Measurements from ENCODE around the gene IL17B.
A peak's percentile ranks its signal among the peaks of the same experiment; 100 is the strongest.

Gene IL17B

GRCh38 chr5:149382517-149383220, 3.6 kb upstream of the IL17B start:
- peak overlapping the region; percentile 95 to 98 for H3K18ac ChIP-seq (ENCODE audit: low read depth in 1 of 2, low read length in 2 of 2)
- no peak for DNase-seq
- peak overlapping the region in 1 of 2 experiments; percentile 88 for H3K14ac ChIP-seq (ENCODE audit: low read length in 2 of 2)
- H3K4me3 ChIP-seq (ENCODE audit: insufficient read depth in 1 of 2, low read depth in 1 of 2, low read length in 2 of 2), result no peak overlapping the region
- H2AK5ac ChIP-seq (ENCODE audit: low read length, severe bottlenecking), result no peak overlapping the region
- peak overlapping the region; percentile 96 to 98 for H3K4ac ChIP-seq (ENCODE audit: low read depth in 1 of 2, low read length in 2 of 2)
- peak overlapping the region; percentile 90 for H2BK120ac ChIP-seq (ENCODE audit: low read depth, low read length)
- no peak overlapping the region for H3K27ac ChIP-seq (ENCODE audit: low read length, poor library complexity, severe bottlenecking)
- H2BK15ac ChIP-seq (ENCODE audit: low read depth, poor library complexity, severe bottlenecking), result peak overlapping the region; percentile 95
- peak overlapping the region in 1 of 2 experiments; percentile 39 for H3K23ac ChIP-seq (ENCODE audit: low read length in 2 of 2)
- H2AFZ ChIP-seq (ENCODE audit: low read depth, low read length), result no peak overlapping the region
- peak overlapping the region; percentile 99 for H2BK12ac ChIP-seq (ENCODE audit: low read length in 2 of 2)
- H3K36me3 ChIP-seq (ENCODE audit: control insufficient read depth in 1 of 2, insufficient read depth in 2 of 2, low read depth in 1 of 2, low read length in 2 of 2), result no peaks in the 10 kb centered on the region
- 80% methylated on average over 7 of the region's 12 CpGs for WGBS
- peak overlapping the region; percentile 86 for H4K8ac ChIP-seq (ENCODE audit: low read length)
- no peak overlapping the region for H2BK5ac ChIP-seq (ENCODE audit: low read depth, low read length, poor library complexity, severe bottlenecking)
- no peaks in the 10 kb centered on the region for H3K9me3 ChIP-seq (ENCODE audit: control insufficient read depth, low read length)
- H4K91ac ChIP-seq (ENCODE audit: low read length), result peak overlapping the region; percentile 98
- H3K9ac ChIP-seq (ENCODE audit: low read length), result no peak overlapping the region
- no peaks in the 10 kb centered on the region for H3K79me1 ChIP-seq (replicated peaks; ENCODE audit: low read length, poor library complexity, severe bottlenecking)
- no peak overlapping the region for H3K4me2 ChIP-seq (ENCODE audit: low read length, poor library complexity, severe bottlenecking)
- peaks cover 13% of the 10 kb centered on the region for H3K4me1 ChIP-seq (ENCODE audit: control insufficient read depth, insufficient read depth, low read depth, low read length)
- H3K27me3 ChIP-seq (ENCODE audit: control insufficient read depth in 1 of 2, insufficient read depth in 1 of 2, low read length in 2 of 2), result peaks cover 0 to 4% of the 10 kb centered on the region in 2 experiments

GRCh38 chr5:149381986-149382338, 2.9 kb upstream of the IL17B start:
- no peaks in the 10 kb centered on the region for H3K9me3 ChIP-seq (ENCODE audit: control insufficient read depth, low read length)
- peak overlapping the region; percentile 95 to 98 for H3K18ac ChIP-seq (ENCODE audit: low read depth in 1 of 2, low read length in 2 of 2)
- no peak overlapping the region for H3K27ac ChIP-seq (ENCODE audit: low read length, poor library complexity, severe bottlenecking)
- DNase-seq, result peak; percentile 80
- no peak overlapping the region for H2AFZ ChIP-seq (ENCODE audit: low read depth, low read length)
- no peak overlapping the region for H3K23ac ChIP-seq (ENCODE audit: low read length in 2 of 2)
- H3K27me3 ChIP-seq (ENCODE audit: control insufficient read depth in 1 of 2, insufficient read depth in 1 of 2, low read length in 2 of 2), result peaks cover 0 to 6% of the 10 kb centered on the region in 2 experiments
- peak overlapping the region in 1 of 2 experiments; percentile 41 for H3K14ac ChIP-seq (ENCODE audit: low read length in 2 of 2)
- peak overlapping the region; percentile 88 for H4K8ac ChIP-seq (ENCODE audit: low read length)
- H3K4ac ChIP-seq (ENCODE audit: low read depth in 1 of 2, low read length in 2 of 2), result peak overlapping the region; percentile 96 to 98
- no peak overlapping the region for H3K9ac ChIP-seq (ENCODE audit: low read length)
- no peak overlapping the region for H2BK5ac ChIP-seq (ENCODE audit: low read depth, low read length, poor library complexity, severe bottlenecking)
- H2BK12ac ChIP-seq (ENCODE audit: low read length in 2 of 2), result peak overlapping the region; percentile 99
- peak overlapping the region; percentile 99 for H2BK120ac ChIP-seq (ENCODE audit: low read depth, low read length)
- H3K79me1 ChIP-seq (replicated peaks; ENCODE audit: low read length, poor library complexity, severe bottlenecking), result no peaks in the 10 kb centered on the region
- H3K4me1 ChIP-seq (ENCODE audit: control insufficient read depth, insufficient read depth, low read depth, low read length), result peaks cover 13% of the 10 kb centered on the region
- H2AK5ac ChIP-seq (ENCODE audit: low read length, severe bottlenecking), result no peak overlapping the region
- no peak overlapping the region for H3K4me3 ChIP-seq (ENCODE audit: insufficient read depth in 1 of 2, low read depth in 1 of 2, low read length in 2 of 2)
- H2BK15ac ChIP-seq (ENCODE audit: low read depth, poor library complexity, severe bottlenecking), result peak overlapping the region; percentile 17
- no peaks in the 10 kb centered on the region for H3K36me3 ChIP-seq (ENCODE audit: control insufficient read depth in 1 of 2, insufficient read depth in 2 of 2, low read depth in 1 of 2, low read length in 2 of 2)
- no peak overlapping the region for H3K4me2 ChIP-seq (ENCODE audit: low read length, poor library complexity, severe bottlenecking)
- peak overlapping the region; percentile 98 for H4K91ac ChIP-seq (ENCODE audit: low read length)
- WGBS, result 29% methylated on average over 15 of the region's 16 CpGs

- 53% methylated on average over 8 of the region's 8 CpGs for WGBS
- peak overlapping the region in 1 of 2 experiments; percentile 37 for H3K23ac ChIP-seq (ENCODE audit: low read length in 2 of 2)
- no peak overlapping the region for H3K9ac ChIP-seq (ENCODE audit: low read length)
- peak overlapping the region; percentile 88 for H4K8ac ChIP-seq (ENCODE audit: low read length)
- H4K91ac ChIP-seq (ENCODE audit: low read length), result peak overlapping the region; percentile 89
- H3K27ac ChIP-seq (ENCODE audit: low read length, poor library complexity, severe bottlenecking), result no peak overlapping the region
- H2AK5ac ChIP-seq (ENCODE audit: low read length, severe bottlenecking), result peak overlapping the region; percentile 13
- no peak overlapping the region for H2BK5ac ChIP-seq (ENCODE audit: low read depth, low read length, poor library complexity, severe bottlenecking)
- no peaks in the 10 kb centered on the region for H3K36me3 ChIP-seq (ENCODE audit: control insufficient read depth in 1 of 2, insufficient read depth in 2 of 2, low read depth in 1 of 2, low read length in 2 of 2)
- H2BK120ac ChIP-seq (ENCODE audit: low read depth, low read length), result peak overlapping the region; percentile 99
- peak overlapping the region; percentile 30 for H2BK15ac ChIP-seq (ENCODE audit: low read depth, poor library complexity, severe bottlenecking)
- no peak overlapping the region for H3K4me3 ChIP-seq (ENCODE audit: insufficient read depth in 1 of 2, low read depth in 1 of 2, low read length in 2 of 2)
- H3K9me3 ChIP-seq (ENCODE audit: control insufficient read depth, low read length), result no peaks in the 10 kb centered on the region
- no peak overlapping the region for H3K4me2 ChIP-seq (ENCODE audit: low read length, poor library complexity, severe bottlenecking)
- H2AFZ ChIP-seq (ENCODE audit: low read depth, low read length), result peak overlapping the region; percentile 60
- peak overlapping the region; percentile 93 to 98 for H3K18ac ChIP-seq (ENCODE audit: low read depth in 1 of 2, low read length in 2 of 2)
- H2BK12ac ChIP-seq (ENCODE audit: low read length in 2 of 2), result peak overlapping the region; percentile 97 to 98
- H3K4ac ChIP-seq (ENCODE audit: low read depth in 1 of 2, low read length in 2 of 2), result peak overlapping the region; percentile 89 to 92
- no peaks in the 10 kb centered on the region for H3K79me1 ChIP-seq (replicated peaks; ENCODE audit: low read length, poor library complexity, severe bottlenecking)
- DNase-seq, result no peak
- peak overlapping the region in 1 of 2 experiments; percentile 68 for H3K14ac ChIP-seq (ENCODE audit: low read length in 2 of 2)
- H3K4me1 ChIP-seq (ENCODE audit: control insufficient read depth, insufficient read depth, low read depth, low read length), result peaks cover 13% of the 10 kb centered on the region
- peaks cover 0 to 11% of the 10 kb centered on the region in 2 experiments for H3K27me3 ChIP-seq (ENCODE audit: control insufficient read depth in 1 of 2, insufficient read depth in 1 of 2, low read length in 2 of 2)
Observed at GRCh38 chr5:149381261-149381985, 2.3 kb upstream of the IL17B start.

- no peak overlapping the region for H3K4me3 ChIP-seq (ENCODE audit: insufficient read depth in 1 of 2, low read depth in 1 of 2, low read length in 2 of 2)
- H3K4ac ChIP-seq (ENCODE audit: low read depth in 1 of 2, low read length in 2 of 2), result peak overlapping the region; percentile 9 to 92
- H3K14ac ChIP-seq (ENCODE audit: low read length in 2 of 2), result peak overlapping the region in 1 of 2 experiments; percentile 30
- 60% methylated on average over 16 of the region's 16 CpGs for WGBS
- peaks cover 13% of the 10 kb centered on the region for H3K4me1 ChIP-seq (ENCODE audit: control insufficient read depth, insufficient read depth, low read depth, low read length)
- H3K27me3 ChIP-seq (ENCODE audit: control insufficient read depth in 1 of 2, insufficient read depth in 1 of 2, low read length in 2 of 2), result peaks cover 0 to 17% of the 10 kb centered on the region in 2 experiments
- H2AFZ ChIP-seq (ENCODE audit: low read depth, low read length), result no peak overlapping the region
- no peak overlapping the region for H3K4me2 ChIP-seq (ENCODE audit: low read length, poor library complexity, severe bottlenecking)
- no peaks in the 10 kb centered on the region for H3K9me3 ChIP-seq (ENCODE audit: control insufficient read depth, low read length)
- peak overlapping the region; percentile 2 to 98 for H3K18ac ChIP-seq (ENCODE audit: low read depth in 1 of 2, low read length in 2 of 2)
- no peaks in the 10 kb centered on the region for H3K36me3 ChIP-seq (ENCODE audit: control insufficient read depth in 1 of 2, insufficient read depth in 2 of 2, low read depth in 1 of 2, low read length in 2 of 2)
- H2AK5ac ChIP-seq (ENCODE audit: low read length, severe bottlenecking), result no peak overlapping the region
- H2BK5ac ChIP-seq (ENCODE audit: low read depth, low read length, poor library complexity, severe bottlenecking), result no peak overlapping the region
- no peak overlapping the region for H3K27ac ChIP-seq (ENCODE audit: low read length, poor library complexity, severe bottlenecking)
- peak overlapping the region; percentile 99 for H2BK120ac ChIP-seq (ENCODE audit: low read depth, low read length)
- H2BK15ac ChIP-seq (ENCODE audit: low read depth, poor library complexity, severe bottlenecking), result peak overlapping the region; percentile 30
- no peak overlapping the region for H3K9ac ChIP-seq (ENCODE audit: low read length)
- H2BK12ac ChIP-seq (ENCODE audit: low read length in 2 of 2), result peak overlapping the region; percentile 97 to 98
- DNase-seq, result no peak
- H4K8ac ChIP-seq (ENCODE audit: low read length), result peak overlapping the region; percentile 16
- no peaks in the 10 kb centered on the region for H3K79me1 ChIP-seq (replicated peaks; ENCODE audit: low read length, poor library complexity, severe bottlenecking)
- H3K23ac ChIP-seq (ENCODE audit: low read length in 2 of 2), result no peak overlapping the region
- H4K91ac ChIP-seq (ENCODE audit: low read length), result peak overlapping the region; percentile 89
Observed at GRCh38 chr5:149380466-149381121, 1.5 kb upstream of the IL17B start.
